Activated B cell treated with CpG ODN at 0.5 μM for 24 hours (primary cell): ENCODE measurements around the gene SLC4A5. TPM values are rescaled to one million over a fixed set of nuclear protein-coding genes. Genes with fewer than 3 reads are reported as not detected.

Experiments used
- ATAC-seq: fragments of 200-7000 bp; cut with Tn5 transposase; one replicate; pipeline ENCODE4 v1.10.0; 2021; ENCODE audit warnings: low read depth, mild to moderate bottlenecking, moderate library complexity
- CTCF ChIA-PET: fragments of 350-600 bp; sonication (Branson Sonifier 250); formaldehyde crosslinking; loops from one replicate; lab custom pipeline; 2021; ENCODE audit warnings: antibody characterized with exemption; lab: Charles Lee
- POLR2A ChIA-PET: fragments of 350-600 bp; sonication (Branson Sonifier 250); formaldehyde crosslinking; loops from one replicate; lab custom pipeline; 2021; ENCODE audit warnings: antibody characterized with exemption; lab: Charles Lee
- DNase-seq: peaks from one replicate; pipeline ENCODE4 v3.0.0; 2022
- H3K27ac Mint-ChIP-seq: one replicate; pipeline ENCODE4 v1.8.0; 2020; ENCODE audit warnings: mixed read lengths
- H3K27me3 Mint-ChIP-seq: one replicate; pipeline ENCODE4 v1.8.0; 2021; ENCODE audit warnings: mixed read lengths
- H3K36me3 Mint-ChIP-seq: one replicate; pipeline ENCODE4 v1.8.0; 2021; ENCODE audit warnings: low read depth, mixed read lengths
- H3K4me1 Mint-ChIP-seq: one replicate; pipeline ENCODE4 v1.8.0; 2021; ENCODE audit warnings: mixed read lengths
- H3K4me3 Mint-ChIP-seq: one replicate; pipeline ENCODE4 v1.8.0; 2020; ENCODE audit warnings: mild to moderate bottlenecking, mixed read lengths
- H3K9me3 Mint-ChIP-seq: one replicate; pipeline ENCODE4 v1.8.0; 2020; ENCODE audit warnings: mixed read lengths
- intact Hi-C: fragments of 100-400 bp; cut with micrococcal nuclease; formaldehyde crosslinking; loops from one replicate; pipeline ENCODE4 v1.15.1; 2024
- total RNA-seq: library from RNA; stranded (reverse); gene quantifications from 2 replicates; pipeline ENCODE4 v1.2.3, GENCODE V29; 2022
- TF ChIP-seq, protein P1 (sequence below): fragments of 200-600 bp; IDR thresholded peaks from one replicate; pipeline ENCODE4 v1.8.0; 2022; ENCODE audit warnings: antibody characterized with exemption, mild to moderate bottlenecking

The SLC4A5 gene
- total RNA-seq, 1 donor from 2014 or later: 5.9 TPM

DNA sequence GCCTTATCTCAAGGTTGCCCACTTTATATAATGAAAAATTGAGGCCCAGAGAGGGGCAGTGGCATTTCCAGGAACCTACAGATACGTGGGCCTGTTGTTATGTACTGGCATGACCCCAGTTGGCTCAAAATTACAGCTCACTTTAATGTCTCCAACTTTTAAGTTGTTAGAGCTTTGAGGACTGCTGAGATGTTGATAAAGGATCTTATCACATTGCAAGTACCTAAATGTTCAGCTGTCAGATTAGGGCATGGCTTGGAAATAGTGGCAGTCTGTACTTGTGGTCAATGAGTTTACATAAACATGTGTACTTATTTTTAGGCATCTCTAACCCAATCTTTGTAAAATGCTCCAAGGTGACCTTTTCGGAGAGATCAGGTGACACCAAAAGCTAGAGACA lies 14.6 kb downstream of the SLC4A5 start:
- Mint-ChIP-seq H3K4me1 (no peaks in the 10 kb centered on the region), H3K36me3 (peaks cover 4% of the 10 kb centered on the region), H3K27me3 (no peaks in the 10 kb centered on the region), H3K9me3 (no peaks in the 10 kb centered on the region), H3K4me3 (no peak overlapping the region), H3K27ac (no peak overlapping the region)
- ATAC-seq (no peak), DNase-seq (no peak)
- intact Hi-C loops: no loop called here
- TF ChIP-seq, protein P1, sequence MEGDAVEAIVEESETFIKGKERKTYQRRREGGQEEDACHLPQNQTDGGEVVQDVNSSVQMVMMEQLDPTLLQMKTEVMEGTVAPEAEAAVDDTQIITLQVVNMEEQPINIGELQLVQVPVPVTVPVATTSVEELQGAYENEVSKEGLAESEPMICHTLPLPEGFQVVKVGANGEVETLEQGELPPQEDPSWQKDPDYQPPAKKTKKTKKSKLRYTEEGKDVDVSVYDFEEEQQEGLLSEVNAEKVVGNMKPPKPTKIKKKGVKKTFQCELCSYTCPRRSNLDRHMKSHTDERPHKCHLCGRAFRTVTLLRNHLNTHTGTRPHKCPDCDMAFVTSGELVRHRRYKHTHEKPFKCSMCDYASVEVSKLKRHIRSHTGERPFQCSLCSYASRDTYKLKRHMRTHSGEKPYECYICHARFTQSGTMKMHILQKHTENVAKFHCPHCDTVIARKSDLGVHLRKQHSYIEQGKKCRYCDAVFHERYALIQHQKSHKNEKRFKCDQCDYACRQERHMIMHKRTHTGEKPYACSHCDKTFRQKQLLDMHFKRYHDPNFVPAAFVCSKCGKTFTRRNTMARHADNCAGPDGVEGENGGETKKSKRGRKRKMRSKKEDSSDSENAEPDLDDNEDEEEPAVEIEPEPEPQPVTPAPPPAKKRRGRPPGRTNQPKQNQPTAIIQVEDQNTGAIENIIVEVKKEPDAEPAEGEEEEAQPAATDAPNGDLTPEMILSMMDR: no peak
- POLR2A ChIA-PET: no interaction called here
- CTCF ChIA-PET: interaction anchor here (1.6 kb wide), 1 partner anchor 504 kb away, joined by 6 read pairs; no protein-coding TSS in a partner anchor

DNA sequence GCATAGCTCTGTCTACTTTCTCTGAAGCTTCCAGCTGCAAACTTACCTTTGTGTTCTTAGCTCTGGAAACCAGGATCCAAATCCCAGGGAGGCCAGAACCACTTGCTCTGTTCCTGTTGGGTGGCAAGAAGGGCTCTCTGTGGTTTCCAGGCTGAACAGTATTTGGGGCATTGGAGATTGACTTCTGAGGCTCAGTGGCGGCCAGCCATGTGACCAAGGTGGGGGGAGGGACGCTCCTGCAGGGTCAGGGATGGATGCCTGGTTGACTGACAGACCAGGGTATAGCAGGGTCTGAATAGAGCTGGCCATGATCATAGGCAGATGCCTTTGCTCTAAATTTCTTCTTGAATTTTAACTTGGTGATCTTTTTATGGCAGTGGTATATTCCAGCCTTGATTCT lies 15.1 kb downstream of the SLC4A5 start:
- ATAC-seq: no peak
- intact Hi-C loops: no loop called here
- H3K4me1 Mint-ChIP-seq: no peaks in the 10 kb centered on the region
- H3K36me3 Mint-ChIP-seq: peaks cover 3% of the 10 kb centered on the region
- H3K27ac Mint-ChIP-seq: no peak overlapping the region
- ChIA-PET POLR2A (no interaction called here), CTCF (interaction anchor here (1.6 kb wide), 1 partner anchor 504 kb away, joined by 6 read pairs; no protein-coding TSS in a partner anchor)
- TF ChIP-seq, protein P1: no peak
- H3K27me3 Mint-ChIP-seq: no peaks in the 10 kb centered on the region
- no peak overlapping the region for H3K4me3 Mint-ChIP-seq
- DNase-seq: no peak
- no peaks in the 10 kb centered on the region for H3K9me3 Mint-ChIP-seq

- ChIA-PET CTCF (interaction anchor here (0.6 to 1.6 kb wide), 2 partner anchors 64 to 503 kb away, joined by 3 to 6 read pairs; no protein-coding TSS in a partner anchor), POLR2A (no interaction called here)
- intact Hi-C loops: no loop called here
- H3K4me3 Mint-ChIP-seq: no peak overlapping the region
- no peaks in the 10 kb centered on the region for H3K36me3 Mint-ChIP-seq
- H3K27ac Mint-ChIP-seq: no peak overlapping the region
- H3K4me1 Mint-ChIP-seq: no peaks in the 10 kb centered on the region
- no peaks in the 10 kb centered on the region for H3K9me3 Mint-ChIP-seq
- TF ChIP-seq, protein P1: no peak
- ATAC-seq (no peak), DNase-seq (no peak)
- no peaks in the 10 kb centered on the region for H3K27me3 Mint-ChIP-seq
Measured at GRCh38 chr2:74327627-74328026, 15.6 kb downstream of the SLC4A5 start.

GRCh38 chr2:74327199-74327598 lies 16.0 kb downstream of the SLC4A5 start:
- intact Hi-C loops: no loop called here
- CTCF ChIA-PET: interaction anchor here (0.6 kb wide), 1 partner anchor 64 kb away, joined by 3 read pairs; no protein-coding TSS in a partner anchor
- H3K27me3 Mint-ChIP-seq: no peaks in the 10 kb centered on the region

GRCh38 chr2:74325815-74326214 lies 17.4 kb downstream of the SLC4A5 start:
- TF ChIP-seq, protein P1: no peak

More at GRCh38 chr2:74327199-74327598, 16.0 kb downstream of the SLC4A5 start:
- H3K36me3 Mint-ChIP-seq: no peaks in the 10 kb centered on the region
- no peak for ATAC-seq
- H3K9me3 Mint-ChIP-seq: no peaks in the 10 kb centered on the region
- no peaks in the 10 kb centered on the region for H3K4me1 Mint-ChIP-seq
- no peak overlapping the region for H3K4me3 Mint-ChIP-seq
- TF ChIP-seq, protein P1: no peak
- POLR2A ChIA-PET: no interaction called here
- H3K27ac Mint-ChIP-seq: no peak overlapping the region
- DNase-seq: no peak

More at GRCh38 chr2:74325815-74326214, 17.4 kb downstream of the SLC4A5 start:
- Mint-ChIP-seq H3K4me1 (no peaks in the 10 kb centered on the region), H3K36me3 (no peaks in the 10 kb centered on the region), H3K4me3 (no peak overlapping the region), H3K27me3 (no peaks in the 10 kb centered on the region), H3K9me3 (no peaks in the 10 kb centered on the region), H3K27ac (no peak overlapping the region)
- CTCF ChIA-PET: interaction anchor here (3.2 kb wide), 1 partner anchor 9 kb away, joined by 18 read pairs; no protein-coding TSS in a partner anchor
- intact Hi-C loops: no loop called here
- POLR2A ChIA-PET: no interaction called here
- ATAC-seq: no peak
- DNase-seq: no peak
